Ishikawa (cell line): ENCODE results near the gene SLC10A7.

ENCODE experiments used
- EP300 ChIP-seq: IDR thresholded peaks from 2 replicates; pipeline ENCODE4 v1.6.1; 2012; ENCODE audit warnings: borderline replicate concordance
- FOXM1 ChIP-seq: IDR thresholded peaks from 2 replicates; pipeline ENCODE4 v1.6.1; 2012; ENCODE audit warnings: low read depth, borderline replicate concordance
- NFIC ChIP-seq: IDR thresholded peaks from 2 replicates; pipeline ENCODE4 v1.6.1; 2012
- RAD21 ChIP-seq: IDR thresholded peaks from 2 replicates; pipeline ENCODE4 v1.6.1; 2012; ENCODE audit warnings: low read depth
- REST ChIP-seq: IDR thresholded peaks from 2 replicates; pipeline ENCODE4 v1.6.1; 2012; ENCODE audit warnings: low read depth, mild to moderate bottlenecking
- TAF1 ChIP-seq: IDR thresholded peaks from 2 replicates; pipeline ENCODE4 v1.6.1; 2012; ENCODE audit warnings: low read depth, mild to moderate bottlenecking
- TCF12 ChIP-seq: IDR thresholded peaks from 2 replicates; pipeline ENCODE4 v1.6.1; 2012; ENCODE audit warnings: low read depth
- TEAD4 ChIP-seq: IDR thresholded peaks from 2 replicates; pipeline ENCODE4 v1.6.1; 2012
- YY1 ChIP-seq: IDR thresholded peaks from 2 replicates; pipeline ENCODE4 v1.6.1; 2012; ENCODE audit warnings: low read depth

- TF ChIP-seq EP300 (no peak), YY1 (no peak), TAF1 (no peak), TEAD4 (no peak), RAD21 (no peak), NFIC (no peak), FOXM1 (no peak), REST (no peak), TCF12 (no peak)
These were observed 89.7 kb downstream of the SLC10A7 start for GRCh38 chr4:146432065-146432464.
